PFSK-1 (cell line): ENCODE data around the gene SMPD2.

Source experiments
- FOXP2 ChIP-seq: optimal IDR thresholded peaks from 2 replicates; pipeline ENCODE3; 2011; ENCODE audit warnings: borderline replicate concordance, control low read depth, inconsistent platforms; ENCODE audit not compliant: insufficient read depth; ENCODE audit errors: extremely low read length, extremely low read depth
- POLR2AphosphoS5 ChIP-seq: IDR thresholded peaks from 2 replicates; pipeline ENCODE4 v1.6.1; 2012; ENCODE audit warnings: low read depth, mild to moderate bottlenecking, control low read depth, low read length, moderate library complexity
- REST ChIP-seq, 2 experiments: IDR thresholded peaks; 2 replicates each; pipeline versions ENCODE4 v1.6.1 to v1.8.0; 2011 to 2012; ENCODE audit warnings: low read depth in 2 of 2, low read length in 2 of 2, control low read depth in 1 of 2, inconsistent platforms in 1 of 2, mild to moderate bottlenecking in 1 of 2, moderate library complexity in 1 of 2; ENCODE audit not compliant: insufficient read depth in 1 of 2
- SIN3A ChIP-seq: IDR thresholded peaks from 2 replicates; pipeline ENCODE4 v1.6.1; 2012; ENCODE audit warnings: mild to moderate bottlenecking, low read length, moderate library complexity, borderline replicate concordance; ENCODE audit not compliant: insufficient read depth
- TAF1 ChIP-seq: IDR thresholded peaks from 2 replicates; pipeline ENCODE4 v1.6.1; 2012; ENCODE audit warnings: low read length, control low read depth, borderline replicate concordance; ENCODE audit not compliant: insufficient read depth

The SMPD2 gene

GRCh38 chr6:109452181-109452580 is 11.7 kb downstream of the SMPD2 start:
- TF ChIP-seq REST (IDR thresholded peaks at IDR 0.05; ENCODE audit: insufficient read depth in 1 of 2, low read depth in 2 of 2, low read length in 2 of 2) (no peak), TAF1 (no peak), SIN3A (no peak), POLR2AphosphoS5 (no peak), FOXP2 (no peak)

DNA sequence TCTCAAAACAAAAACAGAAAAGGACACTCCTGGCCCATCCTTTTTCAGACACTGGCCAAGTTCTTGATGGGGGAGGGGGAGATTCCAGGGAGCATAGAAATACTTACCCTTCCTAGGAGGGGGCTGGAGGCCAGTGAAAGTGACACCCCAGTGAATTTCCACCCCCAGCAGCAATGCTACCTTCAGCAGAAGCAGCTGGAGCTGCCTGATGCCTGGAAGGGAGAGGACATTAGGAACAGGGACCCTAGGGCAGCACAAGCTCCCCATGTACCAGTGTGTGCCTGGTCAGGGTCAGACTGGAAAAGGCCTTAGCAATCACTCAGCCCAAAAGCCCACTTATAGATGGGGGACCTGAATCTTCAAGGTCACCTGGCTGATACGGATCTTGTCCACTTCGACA is 12.6 kb downstream of the SMPD2 start:
- TF ChIP-seq SIN3A (no peak), REST (IDR thresholded peaks at IDR 0.05; ENCODE audit: insufficient read depth in 1 of 2, low read depth in 2 of 2, low read length in 2 of 2) (no peak), TAF1 (no peak), POLR2AphosphoS5 (no peak), FOXP2 (no peak)

- no peak for TF ChIP-seq TAF1
- no peak for TF ChIP-seq SIN3A
- TF ChIP-seq FOXP2, result no peak
- no peak for TF ChIP-seq REST (IDR thresholded peaks at IDR 0.05; ENCODE audit: insufficient read depth in 1 of 2, low read depth in 2 of 2, low read length in 2 of 2)
- TF ChIP-seq POLR2AphosphoS5, result no peak
Measured at GRCh38 chr6:109453594-109454495, 13.3 kb downstream of the SMPD2 start.

DNA sequence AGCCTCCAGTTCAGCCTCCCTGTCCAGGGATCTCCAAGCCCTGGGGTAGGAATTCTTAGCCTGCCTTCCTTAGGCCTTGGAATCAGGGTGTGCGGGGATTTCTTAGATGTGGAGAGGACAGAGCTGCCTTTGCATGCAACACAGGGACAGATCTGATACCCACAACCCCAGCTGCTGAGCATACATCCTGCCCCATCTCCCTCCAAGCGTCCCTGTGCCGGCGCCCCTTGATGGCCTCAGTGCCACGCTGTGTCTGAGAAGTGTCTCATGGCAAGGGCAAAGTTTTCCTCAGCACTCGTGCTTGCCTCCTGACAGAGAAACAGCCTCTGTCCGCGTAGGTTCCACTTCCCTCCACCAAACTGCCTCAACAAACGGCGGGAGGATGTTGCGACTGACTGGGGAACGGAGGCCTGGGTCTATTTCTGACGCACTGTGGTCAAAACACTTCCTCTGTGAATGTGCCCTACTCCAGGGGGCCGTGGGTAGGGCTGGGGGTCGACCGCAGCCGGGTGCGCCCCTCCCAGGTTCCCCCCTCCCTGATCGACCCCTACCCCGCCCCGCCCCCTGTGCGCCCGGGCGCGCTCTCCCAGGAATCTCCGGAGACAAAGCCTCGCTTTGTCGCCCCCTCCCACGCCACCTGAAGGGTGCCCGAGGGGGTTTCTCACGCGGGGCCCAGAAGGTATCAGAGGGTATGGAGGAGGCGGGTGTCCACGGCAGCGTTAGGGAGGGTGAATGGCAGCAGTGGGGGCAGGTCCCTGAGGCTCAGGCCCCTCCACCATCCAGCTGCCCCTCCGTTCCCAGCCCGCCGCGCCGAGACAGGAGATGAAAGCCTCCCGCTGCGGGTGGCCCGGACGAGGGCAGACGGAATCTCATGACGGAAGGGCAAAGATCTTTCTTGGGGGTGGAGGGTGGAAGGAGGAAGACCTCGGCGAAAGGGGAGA is 14.2 kb downstream of the SMPD2 start:
- TF ChIP-seq FOXP2 (no peak), TAF1 (no peak), POLR2AphosphoS5 (no peak), REST (IDR thresholded peaks at IDR 0.05; ENCODE audit: insufficient read depth in 1 of 2, low read depth in 2 of 2, low read length in 2 of 2) (no peak), SIN3A (no peak)
